Stimulated activated naive CD8-positive, alpha-beta T cell treated with anti-CD3 and anti-CD28 coated beads, Interleukin-15, Interleukin-2, amounts not matched to agents 100 U/mL and 50 U/mL, for 24 hours (primary cell): ENCODE results near the gene LDAH.

ENCODE experiments used
- ATAC-seq: fragments of 150-1000 bp; cut with Tn5 transposase; one replicate; pipeline ENCODE4 v1.10.0; 2021
- DNase-seq: peaks from one replicate; pipeline ENCODE4 v3.0.0; 2021

LDAH gene

DNA sequence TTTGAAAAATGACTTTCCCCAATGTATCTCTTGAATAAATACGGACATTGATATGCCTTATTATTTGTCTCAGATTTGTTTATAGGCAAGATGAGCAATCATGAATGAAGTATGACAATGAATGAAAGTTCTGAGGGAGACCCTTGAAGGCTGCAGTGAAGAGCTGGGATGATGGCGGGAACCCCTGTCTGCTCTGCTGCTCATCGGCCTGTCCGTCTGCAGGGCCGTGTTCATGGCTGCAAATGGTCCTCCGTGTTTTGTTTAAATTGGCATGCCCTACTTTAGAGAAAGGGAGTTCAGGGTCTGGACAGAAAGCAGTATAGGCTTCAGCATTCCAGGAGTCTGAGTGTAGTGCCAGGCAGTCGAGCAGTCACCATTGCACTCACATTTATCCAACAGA, 170.8 kb downstream of the LDAH start:
- DNase-seq, result no peak
- no peak for ATAC-seq

DNA sequence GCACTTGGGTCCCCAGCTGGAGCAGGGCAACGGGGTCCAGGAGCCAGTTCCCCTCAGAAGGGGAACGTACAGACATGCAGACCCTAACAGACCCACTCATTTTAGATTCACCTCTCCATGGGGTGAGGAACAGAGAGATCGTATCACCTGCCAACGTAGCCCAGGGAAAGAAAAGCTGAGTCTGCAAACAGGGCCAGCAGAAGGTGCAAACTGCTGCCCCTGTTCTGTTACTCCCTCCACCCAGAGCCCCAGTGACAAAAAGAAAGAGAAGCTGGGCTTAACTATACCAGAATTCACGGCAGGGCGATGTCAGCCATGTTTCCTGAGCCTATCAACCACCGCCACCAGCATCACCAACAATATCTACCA, 171.2 kb downstream of the LDAH start:
- ATAC-seq, result no peak

DNA sequence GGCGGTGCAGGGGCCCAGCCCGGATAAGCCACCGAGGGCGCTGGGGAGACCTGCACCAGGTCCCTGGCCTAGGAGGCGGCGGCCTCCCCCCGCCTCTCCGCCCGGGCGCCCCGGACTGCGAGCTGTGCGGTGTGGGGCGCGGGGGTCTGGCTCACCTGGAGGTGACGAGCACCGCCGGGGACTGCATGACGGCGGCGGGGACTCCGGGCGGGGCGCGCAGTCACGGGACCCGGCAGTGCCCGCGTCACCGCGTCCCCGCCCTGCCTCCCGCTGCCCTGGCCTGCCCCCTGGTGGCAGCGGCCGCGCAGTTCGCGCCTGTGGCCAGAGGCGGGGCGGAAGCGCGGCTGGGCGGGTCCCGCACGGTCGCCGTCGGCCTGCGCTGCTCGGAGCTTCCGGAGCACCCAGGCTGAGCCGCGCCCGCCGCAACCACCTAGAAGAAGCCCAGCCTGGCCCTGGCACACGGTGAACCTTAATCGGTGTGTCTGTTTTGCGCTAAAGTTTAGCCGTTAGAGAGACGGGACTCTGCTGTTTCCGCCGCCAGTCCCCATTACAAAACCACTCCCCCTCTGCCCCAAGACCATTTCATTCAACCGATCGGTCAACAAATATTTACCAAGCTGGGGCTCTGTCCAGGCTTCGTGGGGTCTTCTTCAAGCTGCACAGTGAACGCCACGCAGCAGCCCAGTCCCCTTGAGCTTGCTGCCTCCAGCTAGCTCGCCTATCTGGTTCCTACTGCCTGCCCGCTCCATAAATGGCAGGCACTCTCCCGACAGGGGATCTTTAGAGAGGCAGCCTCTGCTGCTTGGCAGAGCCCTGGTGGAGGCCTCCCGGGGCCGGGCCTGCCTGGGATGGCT, 171.8 kb downstream of the LDAH start, which contains the start of gene HS1BP3:
HS1BP3 (minus strand) TSS at position 222 of the 854 bp plus-strand sequence; CDS start at position 187, 35 bp downstream.
- ATAC-seq, result peak; percentile 97
- peak; percentile 90 for DNase-seq

More for the DNA sequence above, 171.2 kb downstream of the LDAH start:
- DNase-seq, result no peak

DNA sequence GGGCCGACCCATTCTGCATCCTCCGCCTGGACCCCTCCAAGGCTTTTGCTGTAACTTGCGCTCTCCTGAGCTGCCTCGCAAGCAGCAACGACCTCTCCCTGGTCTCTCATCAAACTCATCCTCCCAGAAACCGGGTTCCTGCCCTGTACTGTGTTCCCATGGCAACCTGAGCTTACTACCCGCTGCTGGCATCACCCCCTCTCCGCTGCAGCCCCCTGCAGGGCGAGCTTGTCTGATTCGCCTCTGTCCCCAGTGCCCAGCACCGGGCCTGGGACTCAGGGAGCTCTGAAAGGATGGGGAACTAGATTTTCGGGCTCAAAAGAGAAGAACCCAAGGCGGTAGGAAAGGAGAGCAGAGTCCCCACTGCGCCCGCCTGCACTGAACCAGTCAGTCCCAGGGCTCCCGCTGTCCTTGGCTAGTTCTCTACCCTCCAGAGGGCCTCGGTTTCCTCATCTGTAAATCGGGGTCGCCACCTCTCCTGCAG, 172.5 kb downstream of the LDAH start:
- ATAC-seq (peak; percentile 8), DNase-seq (peak; percentile 27)

DNA sequence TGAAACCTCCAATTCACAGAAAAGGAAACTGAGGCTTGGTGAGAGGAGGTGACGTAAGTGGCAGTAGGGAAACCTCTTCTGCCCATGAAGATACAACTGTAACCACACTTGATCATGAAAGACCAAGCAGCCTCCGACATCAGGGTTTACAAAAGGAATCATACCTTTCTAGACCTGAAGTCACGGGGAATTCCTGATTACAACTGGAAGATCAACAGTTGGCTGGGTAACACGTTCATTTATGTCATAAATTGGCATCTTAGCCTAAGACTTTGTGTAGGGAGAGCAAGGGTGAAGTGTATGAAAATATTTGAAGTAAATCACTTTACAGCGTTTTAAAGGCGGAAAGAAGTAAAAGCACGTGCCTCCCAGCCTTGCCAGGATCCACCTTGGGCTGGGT, 172.9 kb downstream of the LDAH start:
- DNase-seq, result no peak
- no peak for ATAC-seq

DNA sequence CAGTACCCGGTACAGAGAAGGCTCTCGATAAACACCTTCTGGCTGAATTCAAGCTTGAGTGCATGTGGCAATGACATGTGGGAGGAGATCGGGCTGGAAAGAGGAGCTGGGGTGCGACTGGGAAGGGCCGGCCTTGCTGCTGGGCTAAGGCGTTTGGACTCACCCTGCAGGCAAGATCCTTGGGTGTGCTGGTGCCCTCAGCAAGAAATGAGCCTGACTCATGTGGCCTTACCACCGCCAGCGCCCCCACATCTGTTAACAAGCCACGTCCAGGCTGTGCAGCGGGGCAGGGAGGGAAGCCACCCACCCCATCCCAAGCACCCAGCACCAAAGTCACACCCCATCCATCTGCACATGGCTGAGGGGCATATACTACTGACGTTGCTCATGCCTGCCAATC, 173.3 kb downstream of the LDAH start:
- no peak for DNase-seq
- ATAC-seq, result no peak

DNA sequence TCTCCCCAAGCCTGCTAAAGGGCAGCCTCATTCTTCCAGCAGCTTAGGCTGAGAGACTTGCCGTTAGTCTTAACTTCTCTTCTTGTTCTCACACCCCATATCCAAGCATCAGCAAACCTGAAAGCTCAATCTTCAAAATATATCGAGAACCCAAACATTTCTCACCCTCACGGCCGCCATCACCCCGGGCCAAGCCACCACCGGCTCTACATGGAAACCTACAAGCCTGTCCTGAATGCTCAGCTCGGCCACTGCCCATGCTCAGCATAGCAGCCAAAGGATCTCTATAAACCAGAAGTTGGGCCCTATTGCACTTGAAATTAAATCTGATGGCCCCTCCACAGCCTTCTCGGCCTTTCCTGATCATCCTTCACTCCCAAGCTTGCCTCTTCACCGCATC, 174.1 kb downstream of the LDAH start:
- DNase-seq, result no peak
- ATAC-seq, result no peak

DNA sequence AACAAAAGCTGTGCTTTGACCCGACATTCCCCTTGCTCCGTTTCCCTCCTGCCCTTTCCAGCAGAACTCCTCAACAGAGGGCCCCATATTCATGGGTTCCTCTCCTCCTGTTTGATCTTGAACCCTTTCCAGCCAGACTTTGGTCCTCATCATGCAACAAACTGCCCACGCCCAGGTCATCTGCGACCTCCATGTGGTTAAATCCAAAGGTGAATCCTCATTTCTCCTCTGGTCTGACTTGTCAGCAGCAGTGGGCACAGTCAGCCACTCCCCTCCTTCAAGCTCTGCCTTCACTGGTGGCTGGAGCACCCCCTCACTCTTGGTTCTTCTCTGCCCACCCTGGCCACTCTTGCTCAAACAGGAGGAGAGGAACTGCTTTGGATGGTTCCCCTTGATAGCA, 174.7 kb downstream of the LDAH start:
- DNase-seq (no peak), ATAC-seq (no peak)

DNA sequence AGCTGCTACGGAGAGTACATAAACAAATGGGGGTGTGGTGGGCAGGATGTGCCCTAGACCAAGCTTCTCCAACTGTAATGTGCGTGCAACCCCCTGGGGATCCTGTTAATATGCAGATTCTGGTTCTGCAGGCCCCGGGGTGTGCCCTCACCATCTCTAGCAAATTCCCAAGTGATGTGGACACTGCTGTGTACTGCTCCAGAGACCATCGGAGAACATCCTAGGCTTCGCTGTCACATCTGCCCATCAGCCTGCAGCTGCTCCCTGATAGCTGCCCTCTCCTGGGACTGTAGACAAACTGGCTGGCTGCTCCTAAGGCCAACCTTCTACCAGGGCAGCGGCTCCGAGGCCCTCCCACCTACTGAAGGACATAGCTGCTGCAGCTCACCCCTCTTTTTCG, 175.2 kb downstream of the LDAH start:
- DNase-seq, result no peak
- no peak for ATAC-seq

DNA sequence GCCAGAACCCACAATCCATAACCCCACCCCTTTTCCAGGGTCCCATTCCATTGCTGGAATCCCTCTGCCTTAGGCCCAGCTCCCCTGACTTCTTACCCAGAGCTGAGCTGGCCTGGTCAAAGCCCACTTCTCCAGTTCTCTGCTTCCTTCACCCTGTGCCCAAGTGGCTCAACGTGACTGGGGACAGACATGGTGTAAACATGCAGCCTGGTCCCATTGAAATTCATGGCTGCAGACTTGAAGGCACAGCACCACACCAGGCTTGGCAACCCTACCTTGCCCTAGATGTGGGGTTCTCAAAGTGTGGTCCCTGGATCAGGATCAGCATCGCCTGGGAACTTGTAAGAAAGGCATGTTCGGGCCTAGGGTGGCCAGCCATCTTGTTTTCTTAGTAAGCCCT, 175.7 kb downstream of the LDAH start:
- DNase-seq, result no peak
- no peak for ATAC-seq

DNA sequence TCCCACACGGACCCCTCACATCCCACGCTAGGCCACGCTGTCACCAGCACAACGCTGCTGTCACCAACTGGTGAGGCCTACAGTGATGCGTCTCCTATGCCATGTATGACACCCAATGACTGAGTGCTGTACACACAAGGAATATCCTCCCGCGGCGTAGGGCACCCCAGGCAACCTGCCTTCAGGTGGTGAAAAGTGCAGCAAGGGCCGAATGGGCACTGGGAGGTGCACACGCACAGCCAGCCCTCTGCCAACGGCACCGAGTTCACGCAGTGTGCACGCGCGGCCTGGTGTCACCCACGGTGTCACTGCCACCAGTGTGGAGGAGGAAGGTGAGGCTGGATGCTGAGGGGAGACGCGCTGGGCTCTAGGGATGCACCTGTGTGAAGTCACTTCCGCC, 176.5 kb downstream of the LDAH start:
- DNase-seq (no peak), ATAC-seq (no peak)

DNA sequence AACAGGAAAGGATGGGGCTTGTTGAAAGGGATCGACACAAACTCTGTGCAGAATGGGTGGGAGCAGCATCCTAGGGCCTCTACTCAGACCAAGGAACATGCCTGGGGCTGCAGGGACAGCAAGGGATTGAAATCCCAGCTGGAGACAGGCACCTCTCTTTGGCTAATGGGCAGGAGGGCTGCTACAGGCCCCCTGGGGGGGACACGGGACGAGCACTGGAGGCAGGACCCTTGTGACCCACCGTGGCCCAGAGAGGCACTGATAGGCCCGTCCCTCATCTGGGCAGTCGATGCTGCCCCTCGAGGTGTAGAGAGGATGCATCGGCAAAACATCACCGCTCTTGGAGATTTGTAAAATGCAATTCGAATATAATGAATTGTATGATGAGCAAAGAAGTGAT, 177.1 kb downstream of the LDAH start:
- no peak for ATAC-seq
- DNase-seq, result no peak

DNA sequence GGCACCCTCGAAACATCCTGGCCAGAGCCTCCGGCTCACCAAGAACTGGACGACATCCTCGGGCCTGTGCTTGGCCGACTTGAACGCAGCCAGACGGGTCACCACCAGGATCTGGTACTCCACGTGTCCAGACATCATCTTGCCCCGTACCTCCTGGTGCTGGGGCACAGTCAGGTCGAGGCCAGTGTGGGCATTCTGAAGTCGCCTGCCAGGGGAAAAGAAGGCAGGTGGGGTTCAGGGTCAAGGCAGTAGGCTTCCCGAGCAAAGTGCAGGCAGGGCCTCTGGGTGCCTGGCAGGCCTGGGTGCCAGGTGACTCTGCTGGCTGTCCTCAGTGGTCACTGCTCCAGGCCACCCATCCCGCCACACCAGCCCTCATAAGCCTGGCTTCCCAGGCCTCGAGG, 177.6 kb downstream of the LDAH start:
- ATAC-seq, result no peak

DNA sequence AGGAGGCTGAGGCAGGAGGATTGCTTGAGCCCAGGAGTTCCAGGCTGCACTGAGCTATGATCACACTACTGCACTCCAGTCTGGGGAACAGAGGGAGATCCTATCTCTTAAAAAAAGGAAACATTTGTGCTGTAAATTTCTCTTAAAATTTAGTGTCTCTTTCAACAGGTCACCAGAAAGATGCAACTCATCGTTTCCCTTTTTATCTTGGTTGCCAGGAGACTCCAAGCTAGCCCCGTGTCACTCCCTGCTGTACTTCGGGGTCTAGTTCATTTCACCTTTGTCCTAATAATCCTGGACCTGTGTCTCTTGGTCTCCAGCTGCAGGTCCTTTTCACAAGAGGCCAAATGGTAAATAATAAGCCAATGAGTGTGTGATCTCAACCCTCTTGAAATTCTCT, 179.1 kb downstream of the LDAH start:
- no peak for ATAC-seq
- no peak for DNase-seq

More for the DNA sequence above, 177.6 kb downstream of the LDAH start:
- DNase-seq, result no peak

DNA sequence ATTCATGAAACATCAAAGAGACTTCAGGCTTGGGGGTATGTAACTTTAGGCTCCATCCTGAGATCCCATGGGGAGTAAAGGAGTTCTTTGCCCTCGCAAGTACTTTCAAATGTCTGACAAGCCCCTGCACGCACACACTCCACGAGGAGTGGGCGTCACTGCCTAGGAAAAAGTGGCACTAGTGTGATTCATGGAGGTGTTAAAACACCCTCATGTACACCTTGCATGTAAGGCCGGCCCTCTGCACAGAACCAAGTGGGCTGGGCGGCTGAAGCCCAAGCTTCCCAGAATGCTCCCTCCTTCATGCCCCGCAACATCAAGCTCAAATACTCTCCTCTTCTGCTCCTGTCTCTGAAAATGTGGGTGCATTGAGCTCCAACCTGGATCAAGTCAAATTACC, 179.8 kb downstream of the LDAH start:
- DNase-seq (no peak), ATAC-seq (no peak)

DNA sequence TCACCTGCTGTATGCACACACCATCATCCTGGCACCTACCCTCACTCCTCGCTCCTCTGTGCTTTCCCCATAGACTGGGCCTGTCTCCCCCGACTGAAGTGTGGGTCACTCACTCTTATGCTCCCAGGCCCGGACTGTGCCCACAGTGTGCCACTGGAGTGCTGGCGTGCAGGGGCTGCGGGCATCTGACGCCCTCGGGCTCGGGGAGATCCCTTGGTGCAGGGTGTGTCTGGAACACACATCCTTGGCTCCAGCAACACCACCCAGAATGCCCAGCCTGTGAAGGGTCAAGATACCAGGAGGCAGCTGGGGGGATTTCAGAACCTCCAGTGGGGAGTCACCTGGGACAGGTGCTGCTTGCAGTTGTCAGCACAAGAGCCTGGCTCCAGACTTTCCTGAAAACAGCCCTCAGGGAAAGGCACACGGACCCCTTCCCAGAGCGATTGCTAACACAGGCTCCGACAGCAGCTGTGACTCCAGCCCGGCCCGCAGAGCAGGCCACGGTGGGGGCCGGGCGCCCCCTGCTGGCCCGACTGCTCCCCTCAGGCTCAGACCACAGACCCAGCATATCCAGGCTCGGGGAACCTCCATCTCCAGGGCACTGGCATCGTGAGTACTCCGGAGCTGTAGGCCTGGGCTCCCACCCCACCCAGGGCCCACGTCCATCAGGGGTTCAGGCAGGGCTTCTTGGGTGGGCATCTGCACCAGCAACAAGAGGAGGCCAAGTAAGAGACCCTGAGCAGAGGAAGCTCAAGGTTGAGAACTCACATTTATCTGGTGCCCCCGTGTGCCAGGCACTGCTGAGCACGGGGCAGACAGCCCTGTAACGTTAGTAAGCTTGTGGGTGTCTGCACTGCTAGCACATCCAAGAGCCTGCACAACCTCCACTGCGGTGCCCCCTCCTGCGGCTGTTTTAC, 180.6 kb downstream of the LDAH start:
- peak; percentile 82 for DNase-seq

DNA sequence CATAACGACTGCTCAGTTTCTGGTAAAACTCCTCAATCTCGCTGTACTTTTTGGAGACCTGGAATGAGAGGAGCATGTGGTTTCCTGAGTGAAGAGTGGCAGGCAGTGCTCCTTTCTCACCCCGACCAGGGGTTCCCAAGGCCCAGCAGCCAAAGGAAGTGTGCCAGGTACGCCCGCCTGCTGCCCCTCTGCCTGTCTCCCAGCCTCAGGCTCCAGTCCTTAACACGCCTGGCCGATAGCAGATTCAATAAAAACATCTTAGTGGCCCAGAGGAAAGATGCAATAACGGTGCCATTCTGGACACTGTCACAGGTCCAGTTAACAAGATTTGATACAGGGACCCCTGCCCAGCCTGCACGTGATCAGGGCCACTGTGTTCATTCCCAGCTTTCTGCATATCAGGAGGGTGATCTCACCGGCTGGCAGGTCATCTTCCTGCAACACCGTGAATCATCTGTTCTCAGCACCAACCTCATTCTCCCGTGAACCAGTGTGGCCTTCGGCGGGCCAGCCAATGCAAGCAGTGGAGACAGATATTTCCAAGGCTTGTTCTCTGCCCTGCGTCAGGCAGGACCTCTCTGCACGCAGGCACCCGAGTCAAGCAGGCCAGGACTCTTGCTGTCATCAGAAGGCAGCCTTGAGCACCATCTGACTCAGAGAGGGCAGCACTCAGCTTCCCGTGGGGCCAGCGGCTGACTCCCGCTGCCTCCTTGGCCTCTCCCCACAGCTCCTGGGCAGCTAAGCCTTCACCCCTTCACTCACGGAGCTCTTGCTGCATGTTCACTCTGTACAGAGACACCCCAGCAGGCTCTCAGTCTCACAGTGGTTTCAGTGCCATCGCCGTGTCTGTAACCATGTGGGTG, 181.5 kb downstream of the LDAH start:
- no peak for ATAC-seq
- no peak for DNase-seq

More for the DNA sequence above, 180.6 kb downstream of the LDAH start:
- peak; percentile 91 for ATAC-seq

DNA sequence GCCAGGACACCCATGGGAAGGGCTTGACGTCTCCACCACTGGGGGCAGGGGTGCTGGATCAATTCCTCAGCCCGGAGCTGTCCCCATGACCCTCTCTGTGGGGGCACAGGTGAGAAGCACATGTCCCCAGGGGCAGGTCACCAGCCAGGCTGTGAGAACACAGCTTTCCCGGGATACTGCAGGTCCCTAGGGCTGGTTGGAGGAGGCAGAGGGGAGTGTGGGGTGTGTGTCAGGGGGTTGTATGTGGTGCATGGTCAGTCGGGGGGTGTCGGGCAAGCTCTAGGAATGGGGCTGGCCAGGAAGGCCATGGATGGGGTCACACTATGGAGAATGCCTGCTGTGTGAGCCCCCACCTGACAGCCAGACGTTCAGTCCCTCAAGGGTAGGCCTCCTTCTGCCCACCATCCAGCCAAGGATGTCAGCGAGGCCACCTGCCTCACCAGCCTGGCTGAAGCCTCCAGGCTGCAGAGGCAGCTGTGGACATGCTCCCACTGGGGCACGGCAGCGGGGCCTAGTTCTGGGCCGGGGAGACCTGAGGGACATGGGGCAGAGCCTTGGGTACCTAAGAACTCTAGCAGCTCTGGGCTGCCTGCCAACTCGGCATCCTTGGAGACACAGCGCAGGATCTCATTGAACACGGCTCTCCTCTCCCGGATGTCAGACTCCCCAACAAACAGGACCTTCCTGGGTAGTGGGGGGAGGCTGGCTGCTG, 182.3 kb downstream of the LDAH start:
- DNase-seq (no peak), ATAC-seq (no peak)

DNA sequence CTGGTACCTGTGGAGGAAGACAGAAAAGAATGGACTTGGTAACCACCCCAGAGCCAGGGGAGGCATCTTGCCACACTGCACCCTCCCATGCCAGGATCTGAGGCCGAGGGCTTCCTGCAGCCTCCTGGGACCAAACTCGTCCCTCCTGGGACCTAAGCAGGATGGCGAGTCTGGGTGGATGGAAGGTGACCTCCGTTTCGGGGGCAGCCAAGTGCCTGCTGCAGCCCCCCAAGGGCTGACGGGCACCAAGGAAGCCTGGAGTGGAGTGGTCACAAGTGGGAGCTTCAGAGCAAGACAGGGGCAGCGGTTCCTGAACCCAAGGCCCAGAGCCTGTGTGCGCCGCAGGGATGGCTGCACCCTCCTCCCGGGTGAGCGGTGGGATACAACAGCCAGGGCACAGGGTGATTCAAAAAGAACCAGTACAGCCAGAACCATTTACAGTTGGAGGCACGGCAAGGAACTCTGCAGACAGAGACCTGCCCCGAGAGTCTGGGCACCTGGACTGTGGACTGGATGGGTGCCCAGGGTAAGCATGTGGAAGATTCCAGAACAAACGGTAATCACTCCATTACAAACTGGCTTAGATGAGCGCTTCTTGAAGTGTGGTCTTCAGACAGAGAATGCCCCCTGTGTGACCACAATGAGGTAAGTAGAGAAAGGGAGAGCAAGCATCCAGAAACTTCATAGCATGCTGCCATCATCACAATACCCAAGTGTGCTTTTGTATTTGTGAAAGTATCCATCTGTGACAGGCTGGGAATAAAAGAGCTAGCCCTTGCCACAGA, 184.1 kb downstream of the LDAH start:
- no peak for DNase-seq

DNA sequence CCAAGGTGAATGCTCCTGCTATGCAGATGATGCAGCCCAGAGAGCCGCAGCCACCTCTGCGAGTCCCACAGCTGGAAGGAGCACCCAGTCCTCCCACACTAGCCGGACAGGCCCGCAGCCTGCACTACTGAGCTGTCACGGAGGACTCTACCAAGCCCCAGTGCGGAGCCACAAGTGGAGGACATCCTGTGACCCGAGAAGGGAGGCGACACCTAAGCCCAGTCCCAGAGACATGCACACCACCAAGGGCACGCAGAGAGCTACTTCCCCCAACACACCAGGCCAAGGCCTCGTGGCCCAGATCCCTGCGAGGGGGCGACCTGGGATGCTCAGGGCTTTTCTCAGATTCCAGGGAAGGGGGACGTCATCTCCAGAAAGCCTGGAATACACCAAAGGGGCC, 184.9 kb downstream of the LDAH start:
- no peak for ATAC-seq
- no peak for DNase-seq

More for the DNA sequence above, 184.1 kb downstream of the LDAH start:
- no peak for ATAC-seq
